KBM-7 (cell line): ENCODE data around the gene SPTA1.
"Not testable (repeated sequence)": the region's sequence is repeated elsewhere in the genome, so short reads cannot be mapped to it uniquely, and the experiment has no call there.

Experiments used
- DNase-seq: peaks from one replicate; pipeline ENCODE4 v3.0.0-alpha.2; 2015
- in situ Hi-C: fragments of 300-500 bp; cut with MboI; formaldehyde crosslinking; loops from 2 replicates; pipeline ENCODE4 v1.14.3; 2020; ENCODE audit warnings: low sequenced_read_pairs, low pct_unique_long_range_greater_than_20kb, mixed read lengths

The SPTA1 gene

GRCh38 chr1:158686111-158687009, at the start of gene SPTA1:
Gene SPTA1 (minus strand): TSS chr1:158686715. CDS start chr1:158686517, 198 bp downstream.
- in situ Hi-C loops: no loop called here
- DNase-seq: no peak

- in situ Hi-C loops: no loop called here
- no peak for DNase-seq
Measured at GRCh38 chr1:158735848-158736247, 49.3 kb upstream of the SPTA1 start.

GRCh38 chr1:158732524-158732923, 46.0 kb upstream of the SPTA1 start:
- no peak for DNase-seq
- in situ Hi-C loops: no loop called here

GRCh38 chr1:158731707-158732106, 45.2 kb upstream of the SPTA1 start:
- in situ Hi-C loops: no loop called here
- no peak for DNase-seq

- in situ Hi-C loops: no loop called here
Measured at GRCh38 chr1:158730453-158730852, 43.9 kb upstream of the SPTA1 start.

GRCh38 chr1:158728510-158729225, 42.2 kb upstream of the SPTA1 start:
- no peak for DNase-seq
- in situ Hi-C loops: no loop called here

More at GRCh38 chr1:158730453-158730852, 43.9 kb upstream of the SPTA1 start:
- no peak for DNase-seq

- no peak for DNase-seq
- in situ Hi-C loops: no loop called here
Measured at GRCh38 chr1:158724442-158724841, 37.9 kb upstream of the SPTA1 start.

GRCh38 chr1:158720620-158721019, 34.1 kb upstream of the SPTA1 start, which contains the start of gene OR6K3:
Gene OR6K3 (minus strand): TSS chr1:158720720. CDS start chr1:158718115, 2,605 bp downstream.
- in situ Hi-C loops: no loop called here
- DNase-seq: no peak

- in situ Hi-C loops: no loop called here
- no peak for DNase-seq
Measured at GRCh38 chr1:158719664-158720063, 33.1 kb upstream of the SPTA1 start.

- no peak for DNase-seq
- in situ Hi-C loops: no loop called here
Measured at GRCh38 chr1:158717344-158717743, 30.8 kb upstream of the SPTA1 start.

GRCh38 chr1:158716335-158716734, 29.8 kb upstream of the SPTA1 start:
- in situ Hi-C loops: no loop called here
- no peak for DNase-seq

GRCh38 chr1:158714754-158715153, 28.2 kb upstream of the SPTA1 start:
- in situ Hi-C loops: no loop called here
- no peak for DNase-seq

GRCh38 chr1:158711098-158711497, 24.6 kb upstream of the SPTA1 start:
- in situ Hi-C loops: no loop called here

GRCh38 chr1:158706096-158706495, 19.6 kb upstream of the SPTA1 start:
- in situ Hi-C loops: no loop called here
- no peak for DNase-seq

More at GRCh38 chr1:158711098-158711497, 24.6 kb upstream of the SPTA1 start:
- no peak for DNase-seq

- in situ Hi-C loops: no loop called here
- no peak for DNase-seq
Measured at GRCh38 chr1:158700552-158700951, 14.0 kb upstream of the SPTA1 start, which contains the start of gene OR6K2. Gene OR6K2 (minus strand): TSS chr1:158700652. CDS start chr1:158700652, 0 bp downstream.

GRCh38 chr1:158694596-158694995, 8.1 kb upstream of the SPTA1 start:
- in situ Hi-C loops: no loop called here

GRCh38 chr1:158692356-158692755, 5.8 kb upstream of the SPTA1 start:
- DNase-seq: no peak
- in situ Hi-C loops: no loop called here

More at GRCh38 chr1:158694596-158694995, 8.1 kb upstream of the SPTA1 start:
- no peak for DNase-seq

- no peak for DNase-seq
- in situ Hi-C loops: no loop called here
Measured at GRCh38 chr1:158691907-158692306, 5.4 kb upstream of the SPTA1 start.

GRCh38 chr1:158691149-158691548, 4.6 kb upstream of the SPTA1 start:
- in situ Hi-C loops, DNase-seq: not testable (repeated sequence)

GRCh38 chr1:158689875-158690274, 3.4 kb upstream of the SPTA1 start:
- in situ Hi-C loops: no loop called here
- no peak for DNase-seq
